B cell (primary cell): ENCODE data around the gene SMYD2. TPM values are rescaled to one million over a fixed set of nuclear protein-coding genes. Genes with fewer than 3 reads are reported as not detected.

Experiments used
- ATAC-seq: fragments of 200-7000 bp; cut with Tn5 transposase; one replicate; pipeline ENCODE4 v1.10.0; 2021; ENCODE audit warnings: low read depth, mild to moderate bottlenecking, moderate number of reproducible peaks, moderate library complexity
- CTCF ChIA-PET: fragments of 350-600 bp; sonication (Branson Sonifier 250); formaldehyde crosslinking; loops from one replicate; lab custom pipeline; 2021; ENCODE audit warnings: antibody characterized with exemption, inconsistent platforms; lab: Charles Lee
- POLR2A ChIA-PET: fragments of 350-600 bp; sonication (Branson Sonifier 250); formaldehyde crosslinking; loops from one replicate; lab custom pipeline; 2021; ENCODE audit warnings: antibody characterized with exemption; lab: Charles Lee
- DNase-seq: peaks from one replicate; pipeline ENCODE4 v3.0.0; 2013
- H2AFZ ChIP-seq: 2 replicates; pipeline ENCODE4 v1.6.1; 2012; ENCODE audit warnings: mild to moderate bottlenecking, low read depth, low read length; ENCODE audit not compliant: insufficient read depth, poor library complexity, severe bottlenecking
- H3K27ac ChIP-seq, 2 donors: 1 replicate in 1 of 2; 2 replicates in 1 of 2; pipeline ENCODE4 v1.5.1; 2012 to 2013; ENCODE audit warnings: low read length in 2 of 2, mild to moderate bottlenecking in 2 of 2, moderate library complexity in 1 of 2
- H3K27me3 ChIP-seq, 4 experiments: fragments of 200-600 bp in 1 of 4; sonication (generic) in 1 of 4; replicated peaks in 1 of 4; 1 replicate in 2 of 4; 2 replicates in 2 of 4; pipeline versions ENCODE4 v1.6.1 to v1.7.0; 2013 to 2016; ENCODE audit warnings: low read length in 3 of 4, mild to moderate bottlenecking in 2 of 4, mixed read lengths in 1 of 4, moderate library complexity in 1 of 4; ENCODE audit not compliant: insufficient read depth in 4 of 4, control insufficient read depth in 3 of 4; ENCODE audit errors: control extremely low read depth in 1 of 4
- H3K36me3 ChIP-seq, 2 experiments: replicated peaks in 1 of 2; 1 replicate in 1 of 2; 2 replicates in 1 of 2; pipeline versions ENCODE4 v1.6.1 to v1.7.1; 2013; ENCODE audit warnings: low read length in 1 of 2; ENCODE audit not compliant: insufficient read depth in 2 of 2, control insufficient read depth in 1 of 2; ENCODE audit errors: control extremely low read depth in 1 of 2, extremely low read depth in 1 of 2
- H3K4me1 ChIP-seq, 2 donors: fragments of 200-600 bp in 1 of 2; sonication (generic) in 1 of 2; 1 replicate in 1 of 2; 2 replicates in 1 of 2; pipeline versions ENCODE4 v1.5.1 to v1.6.1; 2013 to 2017; ENCODE audit warnings: low read length in 2 of 2; ENCODE audit not compliant: control insufficient read depth in 2 of 2, insufficient read depth in 2 of 2
- H3K4me2 ChIP-seq: replicated peaks from 2 replicates; pipeline ENCODE3; 2012; ENCODE audit warnings: mild to moderate bottlenecking, low read depth, low read length; ENCODE audit not compliant: poor library complexity, severe bottlenecking
- H3K4me3 ChIP-seq, 5 experiments: fragments of 200-600 bp in 1 of 5; sonication (generic) in 1 of 5; 1 replicate in 3 of 5; 2 replicates in 2 of 5; pipeline versions ENCODE4 v1.5.1 to v1.7.0; 2011 to 2016; ENCODE audit warnings: low read length in 4 of 5, mild to moderate bottlenecking in 4 of 5, low read depth in 2 of 5, control low read depth in 1 of 5, moderate library complexity in 1 of 5; ENCODE audit not compliant: insufficient read depth in 1 of 5; ENCODE audit errors: control extremely low read depth in 1 of 5, extremely low read depth in 1 of 5
- H3K79me2 ChIP-seq: fragments of 200-600 bp; sonication (generic); one replicate; pipeline ENCODE4 v1.6.0; 2016; ENCODE audit warnings: low read length; ENCODE audit not compliant: control insufficient read depth, insufficient read depth
- H3K9ac ChIP-seq: fragments of 200-600 bp; sonication (generic); 2 replicates; pipeline ENCODE4 v1.6.1; 2017; ENCODE audit warnings: mild to moderate bottlenecking, low read length, moderate library complexity
- H3K9me3 ChIP-seq, 3 donors: one replicate each; pipeline versions ENCODE4 v1.6.1 to v1.7.1; 2013; ENCODE audit warnings: low read length in 2 of 3; ENCODE audit not compliant: control insufficient read depth in 2 of 3, insufficient read depth in 1 of 3; ENCODE audit errors: control extremely low read depth in 1 of 3
- H4K20me1 ChIP-seq: 2 replicates; pipeline ENCODE4 v1.6.0; 2012; ENCODE audit warnings: mild to moderate bottlenecking, low read length; ENCODE audit not compliant: insufficient read depth, control insufficient read depth, poor library complexity, severe bottlenecking
- H3K27ac Mint-ChIP-seq: one replicate; pipeline ENCODE4 v1.8.0; 2021; ENCODE audit warnings: mixed read lengths
- H3K27me3 Mint-ChIP-seq: one replicate; pipeline ENCODE4 v1.8.0; 2021; ENCODE audit warnings: mixed read lengths
- H3K4me1 Mint-ChIP-seq: one replicate; pipeline ENCODE4 v1.8.0; 2021; ENCODE audit warnings: mixed read lengths
- H3K4me3 Mint-ChIP-seq: one replicate; pipeline ENCODE4 v1.8.0; 2021; ENCODE audit warnings: mixed read lengths
- H3K9me3 Mint-ChIP-seq: one replicate; pipeline ENCODE4 v1.8.0; 2022; ENCODE audit warnings: mixed read lengths; ENCODE audit not compliant: insufficient read depth
- CTCF ChIP-seq: fragments of 200-600 bp; IDR thresholded peaks from one replicate; pipeline ENCODE4 v1.8.0; 2022; ENCODE audit warnings: antibody characterized with exemption, mild to moderate bottlenecking
- EZH2 ChIP-seq: IDR thresholded peaks from 2 replicates; pipeline ENCODE4 v1.6.1; 2012; ENCODE audit warnings: borderline replicate concordance, low read depth, mild to moderate bottlenecking, moderate library complexity, low read length; ENCODE audit not compliant: insufficient read depth, poor library complexity, severe bottlenecking
- WGBS: methylation state at CpG from one replicate; pipeline ENCODE4 v1.1.5; 2013; ENCODE audit warnings: missing lambda C conversion rate; ENCODE audit not compliant: insufficient coverage; 5-methylcytosine and 5-hydroxymethylcytosine counted together
- intact Hi-C: fragments of 100-400 bp; cut with micrococcal nuclease; formaldehyde crosslinking; loops from one replicate; pipeline ENCODE4 v1.10.0; 2022
- polyA plus RNA-seq: library from polyadenylated mRNA; depleted of rRNA; stranded (reverse); fragments of >200 nt; gene quantifications from 2 replicates; pipeline ENCODE4 v1.2.3, GENCODE V29; 2012
- total RNA-seq, 2 donors: library from RNA; stranded (reverse); fragments of 120-200 nt in 1 of 2; gene quantifications; 1 replicate in 1 of 2; 2 replicates in 1 of 2; pipeline versions ENCODE4 v1.2.3 to v1.2.4, GENCODE V29; 2013 to 2022

The SMYD2 gene
- total and polyA plus RNA-seq, 2 donors (not counting 1 experiment from before 2014, with no cell fraction given), result 21.2 to 29.1 TPM

DNA sequence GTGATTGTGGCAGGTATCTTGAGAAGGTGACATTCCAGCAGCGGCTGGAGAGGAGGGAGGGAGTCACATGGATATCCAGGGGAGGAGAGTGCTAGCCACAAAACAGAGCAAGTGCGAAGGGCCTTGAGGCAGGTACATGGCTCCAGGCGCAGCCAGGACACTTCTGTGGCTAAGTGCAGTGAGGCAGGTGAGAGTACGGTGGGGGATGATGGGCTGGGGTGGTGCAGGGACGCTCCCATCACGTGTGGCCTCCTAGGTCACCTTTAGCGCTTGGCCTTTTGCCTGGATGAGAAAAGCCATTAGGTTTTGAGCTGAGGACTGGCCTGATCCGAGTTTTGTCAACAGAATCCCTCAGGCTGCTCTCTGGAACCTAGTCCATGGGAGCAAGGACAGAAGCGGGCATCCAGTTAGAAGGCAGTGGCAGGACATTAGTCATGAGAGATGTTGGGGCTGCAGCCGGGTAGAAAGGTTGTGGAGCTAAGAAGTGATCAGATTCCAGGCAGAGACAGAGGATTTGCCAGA is 31.6 kb downstream of the SMYD2 start:
- Histone ChIP-seq H3K27me3 (no peaks in the 10 kb centered on the region), H3K4me2 (no peak overlapping the region), H3K27ac (no peak overlapping the region), H2AFZ (no peak overlapping the region), H3K9me3 (no peaks in the 10 kb centered on the region), H3K79me2 (no peaks in the 10 kb centered on the region), H3K36me3 (peaks cover 0 to 17% of the 10 kb centered on the region in 2 experiments), H3K9ac (no peak overlapping the region), H4K20me1 (no peaks in the 10 kb centered on the region), H3K4me1 (peaks cover 0 to 5% of the 10 kb centered on the region in 2 donors), H3K4me3 (no peak overlapping the region)
- WGBS, result 97% methylated on average over 10 of the region's 10 CpGs
- H3K9me3 Mint-ChIP-seq, result no peaks in the 10 kb centered on the region
- no peak overlapping the region for H3K4me3 Mint-ChIP-seq
- ChIA-PET CTCF (interaction anchor here (1.6 to 6.1 kb wide), 2 partner anchors 15 to 21 kb away, joined by 3 to 37 read pairs; no protein-coding TSS in a partner anchor), POLR2A (no interaction called here)
- intact Hi-C loops, result no loop called here
- no peak for DNase-seq
- TF ChIP-seq EZH2 (no peak), CTCF (no peak)
- no peak for ATAC-seq
- peaks cover 14% of the 10 kb centered on the region for H3K4me1 Mint-ChIP-seq
- no peak overlapping the region for H3K27ac Mint-ChIP-seq
- H3K27me3 Mint-ChIP-seq, result no peaks in the 10 kb centered on the region

- H3K36me3 ChIP-seq, result peaks cover 0 to 26% of the 10 kb centered on the region in 2 experiments
- H2AFZ ChIP-seq, result no peak overlapping the region
- no peak overlapping the region for H3K27ac Mint-ChIP-seq
- peaks cover 10% of the 10 kb centered on the region for H3K4me1 Mint-ChIP-seq
- no peaks in the 10 kb centered on the region for H3K9me3 Mint-ChIP-seq
- intact Hi-C loops, result no loop called here
- H3K27me3 ChIP-seq, result no peaks in the 10 kb centered on the region
- no peak overlapping the region for H3K4me3 ChIP-seq
- peaks cover 0 to 5% of the 10 kb centered on the region in 2 donors for H3K4me1 ChIP-seq
- no peaks in the 10 kb centered on the region for H3K9me3 ChIP-seq
- POLR2A ChIA-PET, result no interaction called here
- 96% methylated on average over 4 of the region's 5 CpGs for WGBS
- no peak overlapping the region for H3K4me3 Mint-ChIP-seq
- TF ChIP-seq EZH2, result no peak
- TF ChIP-seq CTCF, result no peak
- CTCF ChIA-PET, result interaction anchor here (0.7 to 6.1 kb wide), 4 partner anchors 13 to 316 kb away, joined by 3 to 37 read pairs (median 4); no protein-coding TSS in a partner anchor
- no peak overlapping the region for H3K27ac ChIP-seq
- no peaks in the 10 kb centered on the region for H4K20me1 ChIP-seq
- H3K4me2 ChIP-seq, result no peak overlapping the region
- DNase-seq (no peak), ATAC-seq (no peak)
- H3K9ac ChIP-seq, result no peak overlapping the region
- no peaks in the 10 kb centered on the region for H3K79me2 ChIP-seq
- no peaks in the 10 kb centered on the region for H3K27me3 Mint-ChIP-seq
Measured at GRCh38 chr1:214314178-214314843, 33.4 kb downstream of the SMYD2 start.
